IPS DF 6.9 (cell line): ENCODE data around the gene NOD2.

Experiments used
- DNase-seq: peaks from one replicate; pipeline ENCODE4 v3.0.0-alpha.2; 2013; ENCODE audit warnings: low read depth, low spot score
- H3K27ac ChIP-seq: one replicate; pipeline ENCODE4 v1.5.1; 2013; ENCODE audit warnings: low read length, control low read depth
- H3K27me3 ChIP-seq: 2 replicates; pipeline ENCODE4 v1.6.1; 2013; ENCODE audit warnings: mild to moderate bottlenecking, low read length; ENCODE audit not compliant: control insufficient read depth, insufficient read depth
- H3K36me3 ChIP-seq: 2 replicates; pipeline ENCODE4 v1.6.1; 2013; ENCODE audit warnings: low read length; ENCODE audit not compliant: control insufficient read depth, insufficient read depth
- H3K4me1 ChIP-seq: 2 replicates; pipeline ENCODE4 v1.6.1; 2013; ENCODE audit warnings: low read length; ENCODE audit not compliant: control insufficient read depth, insufficient read depth
- H3K4me3 ChIP-seq: 2 replicates; pipeline ENCODE4 v1.5.1; 2013; ENCODE audit warnings: mild to moderate bottlenecking, low read length
- H3K9me3 ChIP-seq: 2 replicates; pipeline ENCODE4 v1.6.1; 2013; ENCODE audit warnings: low read length, inconsistent platforms; ENCODE audit not compliant: control insufficient read depth, insufficient read depth
- WGBS: extraction: QIAGEN DNeasy Blood & Tissue Kit; methylation state at CpG from one replicate; pipeline ENCODE4 v1.1.7; 2013; ENCODE audit warnings: mixed read lengths, missing lambda C conversion rate; ENCODE audit not compliant: insufficient read length, insufficient coverage; 5-methylcytosine and 5-hydroxymethylcytosine counted together

NOD2 gene

DNA sequence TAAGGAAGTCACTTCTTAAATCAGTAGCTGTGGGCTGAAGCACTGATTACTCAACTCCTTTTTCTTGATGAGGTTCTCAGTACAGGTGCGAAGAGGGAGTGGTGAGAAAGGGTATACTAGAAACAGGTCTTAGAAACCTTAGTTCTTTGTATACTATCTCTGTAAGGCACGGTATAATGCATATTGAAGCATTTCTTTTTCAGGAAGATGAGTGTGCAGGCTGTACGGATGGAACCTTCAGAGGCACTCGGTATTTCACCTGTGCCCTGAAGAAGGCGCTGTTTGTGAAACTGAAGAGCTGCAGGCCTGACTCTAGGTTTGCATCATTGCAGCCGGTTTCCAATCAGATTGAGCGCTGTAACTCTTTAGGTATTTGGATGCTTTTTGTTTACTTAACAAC lies 87.6 kb downstream of the NOD2 start:
- DNase-seq: peak; percentile 33
- H3K27me3 ChIP-seq: no peaks in the 10 kb centered on the region
- H3K4me1 ChIP-seq: no peaks in the 10 kb centered on the region
- no peak overlapping the region for H3K27ac ChIP-seq
- H3K36me3 ChIP-seq: no peaks in the 10 kb centered on the region
- WGBS: no CpG with 5 or more reads among the region's 7 CpGs
- no peak overlapping the region for H3K4me3 ChIP-seq
- H3K9me3 ChIP-seq: no peaks in the 10 kb centered on the region

DNA sequence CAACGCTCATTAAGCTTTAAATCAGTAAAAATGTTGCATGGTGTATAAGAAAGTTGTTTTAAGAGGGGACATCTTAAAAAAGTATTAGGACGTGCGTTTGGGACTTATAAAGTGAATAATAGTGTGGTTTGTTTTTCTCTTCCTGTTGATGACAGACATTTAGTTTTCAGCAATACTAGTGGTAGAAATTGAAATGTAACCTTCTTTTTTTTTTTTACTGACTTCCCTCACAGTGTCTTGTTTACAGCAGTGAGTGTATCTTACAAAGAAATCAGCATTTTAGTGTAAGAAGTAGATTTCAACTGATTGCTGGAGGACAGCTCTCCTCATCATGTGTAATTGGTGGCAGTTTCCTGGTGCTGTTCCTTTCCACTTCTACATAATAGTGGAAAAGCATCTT lies 88.1 kb downstream of the NOD2 start:
- Histone ChIP-seq H3K4me3 (no peak overlapping the region), H3K27me3 (no peaks in the 10 kb centered on the region), H3K4me1 (no peaks in the 10 kb centered on the region), H3K9me3 (no peaks in the 10 kb centered on the region), H3K36me3 (no peaks in the 10 kb centered on the region), H3K27ac (no peak overlapping the region)
- no peak for DNase-seq
- 100% methylated on average over 2 of the region's 3 CpGs for WGBS
